Mesenchymal stem cell (in vitro differentiated cells and primary cell): ENCODE results near the gene ZNF358.

Experiments used
- DNase-seq: peaks from one replicate; pipeline ENCODE4 v3.0.0-alpha.2; 2013
- H2AFZ ChIP-seq: one replicate; pipeline ENCODE4 v1.6.1; 2013; ENCODE audit warnings: low read depth, mild to moderate bottlenecking, control low read depth, inconsistent platforms, low read length, moderate library complexity
- H2AK5ac ChIP-seq: 2 replicates; pipeline ENCODE4 v1.6.1; 2013; ENCODE audit warnings: low read length, moderate library complexity, mild to moderate bottlenecking, inconsistent platforms; ENCODE audit not compliant: severe bottlenecking
- H2BK120ac ChIP-seq: one replicate; pipeline ENCODE4 v1.6.1; 2013; ENCODE audit warnings: low read depth, mild to moderate bottlenecking, inconsistent platforms, low read length, moderate library complexity
- H2BK12ac ChIP-seq, 2 experiments: one replicate each; pipeline ENCODE4 v1.6.1; 2013; ENCODE audit warnings: inconsistent platforms in 2 of 2, low read length in 2 of 2, mild to moderate bottlenecking in 2 of 2, moderate library complexity in 2 of 2, control low read depth in 1 of 2
- H2BK15ac ChIP-seq: one replicate; pipeline ENCODE4 v1.6.1; 2013; ENCODE audit warnings: mild to moderate bottlenecking, low read depth, inconsistent platforms; ENCODE audit not compliant: poor library complexity, severe bottlenecking
- H2BK5ac ChIP-seq: 2 replicates; pipeline ENCODE4 v1.6.1; 2013; ENCODE audit warnings: low read depth, mild to moderate bottlenecking, low read length, control low read depth, inconsistent platforms; ENCODE audit not compliant: poor library complexity, severe bottlenecking
- H3K14ac ChIP-seq, 2 experiments: one replicate each; pipeline ENCODE4 v1.6.1; 2013; ENCODE audit warnings: inconsistent platforms in 2 of 2, low read length in 2 of 2, control low read depth in 1 of 2, mild to moderate bottlenecking in 1 of 2, moderate library complexity in 1 of 2
- H3K18ac ChIP-seq, 2 experiments: one replicate each; pipeline ENCODE4 v1.6.1; 2013; ENCODE audit warnings: inconsistent platforms in 2 of 2, low read length in 2 of 2, control low read depth in 1 of 2, low read depth in 1 of 2, mild to moderate bottlenecking in 1 of 2
- H3K23ac ChIP-seq, 2 experiments: one replicate each; pipeline ENCODE4 v1.6.1; 2013; ENCODE audit warnings: inconsistent platforms in 2 of 2, low read length in 2 of 2, mild to moderate bottlenecking in 2 of 2, moderate library complexity in 2 of 2, control low read depth in 1 of 2
- H3K27ac ChIP-seq: 2 replicates; pipeline ENCODE4 v1.5.1; 2013; ENCODE audit warnings: mild to moderate bottlenecking, moderate library complexity, low read length, control low read depth, inconsistent platforms; ENCODE audit not compliant: poor library complexity, severe bottlenecking
- H3K27me3 ChIP-seq, 2 experiments: 2 replicates each; pipeline versions ENCODE4 v1.6.1 to v1.7.0; 2013; ENCODE audit warnings: low read length in 2 of 2, mild to moderate bottlenecking in 2 of 2, moderate library complexity in 2 of 2, control low read depth in 1 of 2, inconsistent platforms in 1 of 2; ENCODE audit not compliant: control insufficient read depth in 1 of 2, insufficient read depth in 1 of 2
- H3K36me3 ChIP-seq, 2 experiments: 2 replicates each; pipeline versions ENCODE4 v1.6.1 to v1.7.0; 2013; ENCODE audit warnings: low read length in 2 of 2, control low read depth in 1 of 2, inconsistent platforms in 1 of 2, low read depth in 1 of 2, mild to moderate bottlenecking in 1 of 2; ENCODE audit not compliant: insufficient read depth in 2 of 2, control insufficient read depth in 1 of 2
- H3K4ac ChIP-seq, 2 experiments: one replicate each; pipeline ENCODE4 v1.6.1; 2013; ENCODE audit warnings: inconsistent platforms in 2 of 2, low read length in 2 of 2, mild to moderate bottlenecking in 2 of 2, moderate library complexity in 2 of 2, control low read depth in 1 of 2, low read depth in 1 of 2
- H3K4me1 ChIP-seq: 2 replicates; pipeline ENCODE4 v1.6.1; 2013; ENCODE audit warnings: low read depth, low read length, control low read depth; ENCODE audit not compliant: control insufficient read depth, insufficient read depth
- H3K4me2 ChIP-seq: 2 replicates; pipeline ENCODE4 v1.6.1; 2013; ENCODE audit warnings: low read length, mild to moderate bottlenecking, inconsistent platforms; ENCODE audit not compliant: poor library complexity, severe bottlenecking
- H3K4me3 ChIP-seq, 2 experiments: 2 replicates each; pipeline versions ENCODE4 v1.5.1 to v1.7.0; 2013; ENCODE audit warnings: low read length in 2 of 2, mild to moderate bottlenecking in 2 of 2, control low read depth in 1 of 2, low read depth in 1 of 2; ENCODE audit not compliant: insufficient read depth in 1 of 2
- H3K79me1 ChIP-seq: replicated peaks from 2 replicates; pipeline ENCODE4 v1.6.1; 2013; ENCODE audit warnings: mild to moderate bottlenecking, control low read depth, low read length, inconsistent platforms; ENCODE audit not compliant: poor library complexity, severe bottlenecking
- H3K9ac ChIP-seq: 2 replicates; pipeline ENCODE4 v1.7.0; 2013; ENCODE audit warnings: mild to moderate bottlenecking, low read length, moderate library complexity
- H3K9me3 ChIP-seq: 2 replicates; pipeline ENCODE4 v1.7.0; 2013; ENCODE audit warnings: mild to moderate bottlenecking, low read length; ENCODE audit not compliant: control insufficient read depth
- H4K8ac ChIP-seq: one replicate; pipeline ENCODE4 v1.6.1; 2013; ENCODE audit warnings: inconsistent platforms, mild to moderate bottlenecking, low read length, moderate library complexity
- H4K91ac ChIP-seq: one replicate; pipeline ENCODE4 v1.6.1; 2013; ENCODE audit warnings: mild to moderate bottlenecking, low read length, inconsistent platforms
- WGBS: methylation state at CpG from one replicate; pipeline ENCODE4 v1.1.7; 2013; ENCODE audit warnings: mixed read lengths; 5-methylcytosine and 5-hydroxymethylcytosine counted together

The ZNF358 gene

DNA sequence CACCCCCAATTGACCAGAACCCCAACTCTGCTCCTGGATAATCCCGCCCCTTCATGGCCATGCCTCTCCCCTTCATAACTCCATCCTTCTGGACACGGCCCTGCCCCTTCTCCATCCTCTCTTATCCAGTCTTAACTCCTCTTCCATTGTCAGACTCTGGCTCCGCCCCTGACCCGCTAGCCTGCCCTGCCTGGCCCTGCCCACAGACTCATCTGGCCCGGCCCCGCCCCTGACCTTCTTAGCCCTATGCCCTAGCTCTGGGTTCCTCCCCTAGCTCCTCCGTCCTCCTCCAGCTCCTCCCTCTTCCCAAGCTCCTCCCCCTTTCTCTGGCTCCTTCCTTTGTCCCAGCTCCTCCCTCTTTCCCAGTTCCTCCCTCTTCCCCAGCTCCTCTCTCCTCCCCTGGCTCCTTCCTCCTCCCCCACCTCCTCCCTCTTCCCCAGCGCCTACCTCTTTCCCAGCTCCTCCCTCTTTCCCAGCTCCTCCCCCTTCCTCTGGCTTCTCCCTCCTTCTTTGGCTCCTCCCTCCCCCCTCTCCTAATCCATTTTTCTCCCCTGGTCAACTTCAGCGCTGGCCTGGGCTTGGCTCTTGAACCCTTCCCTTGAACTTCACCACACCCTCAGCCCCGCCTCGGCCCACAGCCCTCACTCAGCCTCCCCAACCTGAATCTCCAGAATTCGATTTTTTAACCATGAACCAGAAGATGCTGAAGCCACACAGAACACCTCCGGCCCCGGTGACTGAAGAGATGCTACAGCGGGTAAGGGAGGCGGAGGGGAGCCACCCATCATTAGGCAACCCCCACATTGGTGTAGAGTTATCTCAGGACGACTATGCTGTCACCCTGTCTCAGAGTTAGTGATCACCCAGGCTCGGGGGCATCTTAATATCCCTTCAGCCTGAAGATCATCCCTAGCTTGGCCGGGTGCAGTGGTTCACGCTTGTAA, 9.2 kb upstream of the ZNF358 start:
- H3K4ac ChIP-seq, result no peak overlapping the region
- no peak overlapping the region for H3K14ac ChIP-seq
- H3K18ac ChIP-seq, result peak overlapping the region in 1 of 2 experiments; percentile 66
- H3K4me2 ChIP-seq, result no peak overlapping the region
- H2BK12ac ChIP-seq, result peak overlapping the region; percentile 56 to 90
- H3K27ac ChIP-seq, result no peak overlapping the region
- H3K4me1 ChIP-seq, result peaks cover 22% of the 10 kb centered on the region
- no peak overlapping the region for H3K4me3 ChIP-seq
- H2AFZ ChIP-seq, result peak overlapping the region; percentile 49
- DNase-seq, result peak; percentile 92
- H4K91ac ChIP-seq, result peak overlapping the region; percentile 15
- peak overlapping the region; percentile 73 for H2BK15ac ChIP-seq
- no peak overlapping the region for H3K23ac ChIP-seq
- H3K27me3 ChIP-seq, result peaks cover 18 to 30% of the 10 kb centered on the region in 2 experiments
- H3K9me3 ChIP-seq, result no peaks in the 10 kb centered on the region
- no peaks in the 10 kb centered on the region for H3K36me3 ChIP-seq
- H4K8ac ChIP-seq, result peak overlapping the region; percentile 71
- H2AK5ac ChIP-seq, result no peak overlapping the region
- H2BK120ac ChIP-seq, result no peak overlapping the region
- no peak overlapping the region for H3K9ac ChIP-seq
- H3K79me1 ChIP-seq, result no peaks in the 10 kb centered on the region
- WGBS, result 50% methylated on average over 20 of the region's 20 CpGs
- no peak overlapping the region for H2BK5ac ChIP-seq

DNA sequence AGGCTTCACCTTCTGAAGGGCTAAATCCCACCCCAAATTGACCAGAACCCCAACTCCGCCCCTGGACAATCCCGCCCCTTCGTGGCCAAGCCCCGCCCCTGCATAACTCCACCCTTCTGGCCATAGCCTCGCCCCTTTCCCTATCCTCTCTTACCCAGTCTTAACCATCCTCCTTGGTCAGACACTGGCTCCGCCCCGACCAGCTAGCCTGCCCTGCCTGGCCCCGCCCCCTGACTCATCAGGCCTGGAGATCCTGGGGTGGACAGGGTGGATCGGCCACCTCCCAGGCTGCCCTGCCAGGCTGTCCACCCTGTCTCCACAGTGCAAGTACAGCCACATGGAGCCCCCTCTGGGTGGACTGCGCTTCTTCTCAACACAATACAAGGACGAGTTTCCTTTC, 8.0 kb upstream of the ZNF358 start:
- no peaks in the 10 kb centered on the region for H3K36me3 ChIP-seq
- H3K27me3 ChIP-seq, result peaks cover 9 to 21% of the 10 kb centered on the region in 2 experiments
- H3K79me1 ChIP-seq, result no peaks in the 10 kb centered on the region
- no peak overlapping the region for H3K14ac ChIP-seq
- H3K23ac ChIP-seq, result no peak overlapping the region
- no peak overlapping the region for H3K4me2 ChIP-seq
- no peak overlapping the region for H3K27ac ChIP-seq
- H2BK120ac ChIP-seq, result no peak overlapping the region
- H2AFZ ChIP-seq, result no peak overlapping the region
- peak overlapping the region; percentile 36 for H2BK15ac ChIP-seq
- no peak overlapping the region for H2BK5ac ChIP-seq
- H4K91ac ChIP-seq, result peak overlapping the region; percentile 30
- DNase-seq, result peak; percentile 94
- H3K4me1 ChIP-seq, result peaks cover 22% of the 10 kb centered on the region
- no peaks in the 10 kb centered on the region for H3K9me3 ChIP-seq
- no peak overlapping the region for H3K4me3 ChIP-seq
- peak overlapping the region; percentile 8 for H4K8ac ChIP-seq
- peak overlapping the region in 1 of 2 experiments; percentile 95 for H2BK12ac ChIP-seq
- peak overlapping the region; percentile 9 to 35 for H3K4ac ChIP-seq
- H3K18ac ChIP-seq, result peak overlapping the region; percentile 49 to 52
- H2AK5ac ChIP-seq, result no peak overlapping the region
- no peak overlapping the region for H3K9ac ChIP-seq
- 30% methylated on average over 11 of the region's 11 CpGs for WGBS

DNA sequence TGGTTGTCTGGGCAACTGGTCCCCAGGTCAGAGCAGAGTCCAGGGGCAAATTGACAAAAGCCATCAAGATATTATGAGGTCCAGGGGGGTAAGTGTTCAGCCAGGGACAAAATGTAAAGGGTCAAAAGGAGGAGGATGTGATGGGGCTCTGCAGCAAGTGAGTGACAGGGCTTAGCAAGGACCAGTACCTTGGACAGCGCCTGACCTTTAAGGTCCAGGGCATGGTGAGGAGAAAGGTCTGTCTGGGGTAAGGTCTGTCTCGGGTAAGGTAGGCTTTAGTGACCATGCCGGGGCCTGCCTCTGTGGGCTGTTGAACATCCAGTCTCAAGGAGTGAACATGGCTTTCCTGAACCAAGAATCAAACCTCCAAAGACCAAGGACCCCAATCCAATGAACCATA, 6.3 kb upstream of the ZNF358 start:
- Histone ChIP-seq H3K9ac (no peak overlapping the region), H2AK5ac (no peak overlapping the region), H2BK12ac (no peak overlapping the region), H4K8ac (no peak overlapping the region), H3K14ac (no peak overlapping the region), H3K27ac (no peak overlapping the region), H3K23ac (no peak overlapping the region), H2BK15ac (no peak overlapping the region), H2BK120ac (no peak overlapping the region), H2AFZ (no peak overlapping the region), H3K4ac (no peak overlapping the region), H4K91ac (no peak overlapping the region), H2BK5ac (no peak overlapping the region), H3K27me3 (peaks cover 9 to 17% of the 10 kb centered on the region in 2 experiments), H3K36me3 (no peaks in the 10 kb centered on the region), H3K4me3 (no peak overlapping the region), H3K9me3 (no peaks in the 10 kb centered on the region), H3K4me2 (no peak overlapping the region), H3K79me1 (no peaks in the 10 kb centered on the region), H3K18ac (no peak overlapping the region), H3K4me1 (peaks cover 22% of the 10 kb centered on the region)
- DNase-seq, result no peak
- WGBS, result 50% methylated on average over 2 of the region's 3 CpGs

DNA sequence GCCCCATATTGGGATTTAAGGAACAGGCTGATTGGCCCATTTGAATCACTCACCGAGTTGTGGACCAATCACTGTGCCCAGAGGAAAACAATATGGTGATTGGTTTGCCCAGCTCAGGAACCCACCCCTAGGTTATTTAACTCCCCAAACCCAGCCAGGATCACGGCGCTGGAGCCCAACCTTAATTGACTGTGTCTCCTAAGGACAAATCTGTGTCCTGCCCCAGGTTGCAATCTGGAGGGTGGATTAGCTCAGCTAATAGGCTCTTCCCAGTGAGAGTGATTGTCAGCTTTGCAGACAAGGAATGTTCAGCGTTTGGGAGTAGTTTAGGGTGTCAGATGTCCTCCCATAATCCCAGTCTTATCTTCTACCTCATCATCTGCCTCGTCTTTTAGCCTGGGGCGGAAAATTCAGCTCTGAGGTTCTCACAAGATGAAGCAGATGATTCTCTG, 3.5 kb upstream of the ZNF358 start:
- no peak overlapping the region for H2AK5ac ChIP-seq
- H3K9me3 ChIP-seq, result no peaks in the 10 kb centered on the region
- no peak overlapping the region for H3K4me2 ChIP-seq
- DNase-seq, result no peak
- H3K9ac ChIP-seq, result no peak overlapping the region
- H3K14ac ChIP-seq, result no peak overlapping the region
- H2BK120ac ChIP-seq, result no peak overlapping the region
- H4K91ac ChIP-seq, result no peak overlapping the region
- H3K23ac ChIP-seq, result no peak overlapping the region
- H3K79me1 ChIP-seq, result peaks cover 10% of the 10 kb centered on the region
- no peak overlapping the region for H2BK5ac ChIP-seq
- peak overlapping the region in 1 of 2 experiments; percentile 3 for H2BK12ac ChIP-seq
- no peak overlapping the region for H2AFZ ChIP-seq
- H4K8ac ChIP-seq, result peak overlapping the region; percentile 7
- no peak overlapping the region for H3K27ac ChIP-seq
- no peak overlapping the region for H2BK15ac ChIP-seq
- peak overlapping the region; percentile 18 to 49 for H3K18ac ChIP-seq
- H3K4me1 ChIP-seq, result peaks cover 14% of the 10 kb centered on the region
- H3K36me3 ChIP-seq, result no peaks in the 10 kb centered on the region
- H3K4me3 ChIP-seq, result no peak overlapping the region
- peaks cover 0 to 8% of the 10 kb centered on the region in 2 experiments for H3K27me3 ChIP-seq
- 81% methylated on average over 6 of the region's 6 CpGs for WGBS
- no peak overlapping the region for H3K4ac ChIP-seq
